Progenitor cell of endocrine pancreas (in vitro differentiated cells): ENCODE results near the gene ABCC11. TPM values are rescaled to one million over a fixed set of nuclear protein-coding genes. Genes with fewer than 3 reads are reported as not detected.

ENCODE experiments used
- DNase-seq: peaks from one replicate; pipeline ENCODE4 v3.0.0; 2021; ENCODE audit warnings: low spot score; ENCODE audit not compliant: unreplicated experiment
- H3K27ac Mint-ChIP-seq: 2 replicates; pipeline ENCODE4 v1.8.0; 2021; ENCODE audit warnings: mild to moderate bottlenecking, moderate library complexity, mixed read lengths
- H3K27me3 Mint-ChIP-seq: 2 replicates; pipeline ENCODE4 v1.8.0; 2021; ENCODE audit warnings: mixed read lengths
- H3K36me3 Mint-ChIP-seq: 2 replicates; pipeline ENCODE4 v1.8.0; 2022; ENCODE audit warnings: mixed read lengths; ENCODE audit not compliant: insufficient read depth
- H3K4me1 Mint-ChIP-seq: 2 replicates; pipeline ENCODE4 v1.8.0; 2021; ENCODE audit warnings: low read depth, mixed read lengths
- H3K4me3 Mint-ChIP-seq: 2 replicates; pipeline ENCODE4 v1.8.0; 2021; ENCODE audit warnings: low read depth, mild to moderate bottlenecking, moderate library complexity, mixed read lengths
- H3K9me3 Mint-ChIP-seq: 2 replicates; pipeline ENCODE4 v1.8.0; 2021; ENCODE audit warnings: low read depth, mixed read lengths
- CTCF ChIP-seq: fragments of 200-600 bp; sonication (generic); IDR thresholded peaks from one replicate; pipeline ENCODE4 v1.5.0; 2021; ENCODE audit warnings: antibody characterized with exemption, mild to moderate bottlenecking; ENCODE audit not compliant: unreplicated experiment
- total RNA-seq: library from RNA; stranded (reverse); gene quantifications from 2 replicates; pipeline ENCODE4 v1.2.1, GENCODE V29; 2021

ABCC11 gene
- total RNA-seq, 1 donor from 2014 or later: 1.5 TPM

DNA sequence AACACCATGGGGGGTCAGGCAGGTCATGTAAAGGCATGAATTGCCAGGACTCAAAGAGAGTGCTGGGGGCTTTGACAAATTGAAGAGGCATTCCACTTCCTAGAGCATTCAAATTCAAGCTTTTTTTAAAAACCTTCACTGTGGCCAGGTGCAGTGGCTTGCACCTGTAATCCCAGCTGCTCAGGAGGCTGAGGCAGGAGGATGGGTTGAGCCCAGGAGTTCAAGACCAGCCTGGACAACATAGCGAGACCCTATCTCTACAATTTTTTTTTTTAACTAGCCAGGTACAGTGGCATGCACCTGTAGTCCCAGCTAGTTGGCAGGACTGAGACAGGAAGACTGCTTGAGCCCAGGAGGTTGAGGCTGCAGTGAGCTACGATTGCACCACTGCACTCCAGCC is 108.8 kb downstream of the ABCC11 start:
- no peak overlapping the region for H3K4me3 Mint-ChIP-seq
- peaks cover 19% of the 10 kb centered on the region for H3K4me1 Mint-ChIP-seq
- TF ChIP-seq CTCF: no peak
- no peak for DNase-seq
- no peaks in the 10 kb centered on the region for H3K36me3 Mint-ChIP-seq
- no peaks in the 10 kb centered on the region for H3K9me3 Mint-ChIP-seq
- H3K27me3 Mint-ChIP-seq: peaks cover 7% of the 10 kb centered on the region
- H3K27ac Mint-ChIP-seq: no peak overlapping the region

GRCh38 chr16:48137822-48138221 is 109.5 kb downstream of the ABCC11 start:
- TF ChIP-seq CTCF: no peak
- H3K4me3 Mint-ChIP-seq: no peak overlapping the region
- no peaks in the 10 kb centered on the region for H3K36me3 Mint-ChIP-seq
- no peak overlapping the region for H3K27ac Mint-ChIP-seq
- H3K9me3 Mint-ChIP-seq: no peaks in the 10 kb centered on the region
- peaks cover 7% of the 10 kb centered on the region for H3K27me3 Mint-ChIP-seq
- DNase-seq: no peak
- H3K4me1 Mint-ChIP-seq: peaks cover 21% of the 10 kb centered on the region

- no peaks in the 10 kb centered on the region for H3K9me3 Mint-ChIP-seq
- DNase-seq: no peak
- peaks cover 2% of the 10 kb centered on the region for H3K27me3 Mint-ChIP-seq
- no peaks in the 10 kb centered on the region for H3K36me3 Mint-ChIP-seq
- peaks cover 25% of the 10 kb centered on the region for H3K4me1 Mint-ChIP-seq
- no peak for TF ChIP-seq CTCF
- no peak overlapping the region for H3K27ac Mint-ChIP-seq
- no peak overlapping the region for H3K4me3 Mint-ChIP-seq
These were observed 110.6 kb downstream of the ABCC11 start for GRCh38 chr16:48136547-48137360.

- H3K27ac Mint-ChIP-seq: peak overlapping the region; percentile 63
- no peaks in the 10 kb centered on the region for H3K27me3 Mint-ChIP-seq
- peaks cover 5% of the 10 kb centered on the region for H3K9me3 Mint-ChIP-seq
- H3K36me3 Mint-ChIP-seq: no peaks in the 10 kb centered on the region
- no peak for DNase-seq
- no peak overlapping the region for H3K4me3 Mint-ChIP-seq
- TF ChIP-seq CTCF: no peak
- peaks cover 43% of the 10 kb centered on the region for H3K4me1 Mint-ChIP-seq
These were observed 113.7 kb downstream of the ABCC11 start for GRCh38 chr16:48133455-48134211.

DNA sequence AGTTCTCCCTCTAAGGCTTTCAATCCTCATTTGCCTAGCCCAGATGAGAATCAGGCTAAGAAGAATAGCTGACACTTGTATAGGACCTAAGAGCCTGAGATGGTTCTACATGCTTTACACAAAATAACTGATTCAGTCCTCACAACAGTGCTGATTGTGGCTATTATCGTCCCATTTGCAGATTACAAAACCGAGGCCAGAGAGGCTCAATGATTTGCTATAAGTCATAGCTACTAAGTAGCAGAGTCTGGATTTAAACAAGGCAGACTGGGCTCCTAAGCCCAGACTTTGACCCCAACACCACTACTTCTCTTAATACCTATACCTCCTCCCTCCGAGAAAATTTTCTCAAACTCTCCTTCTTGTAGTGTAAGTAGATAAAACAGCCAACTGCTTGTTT is 114.6 kb downstream of the ABCC11 start:
- Mint-ChIP-seq H3K9me3 (peaks cover 5% of the 10 kb centered on the region), H3K36me3 (no peaks in the 10 kb centered on the region), H3K27me3 (no peaks in the 10 kb centered on the region), H3K4me3 (no peak overlapping the region), H3K27ac (peak overlapping the region; percentile 18), H3K4me1 (peaks cover 43% of the 10 kb centered on the region)
- no peak for DNase-seq
- no peak for TF ChIP-seq CTCF
